ENCODE measurements around the gene ZNF451.

ZNF451 gene

DNA sequence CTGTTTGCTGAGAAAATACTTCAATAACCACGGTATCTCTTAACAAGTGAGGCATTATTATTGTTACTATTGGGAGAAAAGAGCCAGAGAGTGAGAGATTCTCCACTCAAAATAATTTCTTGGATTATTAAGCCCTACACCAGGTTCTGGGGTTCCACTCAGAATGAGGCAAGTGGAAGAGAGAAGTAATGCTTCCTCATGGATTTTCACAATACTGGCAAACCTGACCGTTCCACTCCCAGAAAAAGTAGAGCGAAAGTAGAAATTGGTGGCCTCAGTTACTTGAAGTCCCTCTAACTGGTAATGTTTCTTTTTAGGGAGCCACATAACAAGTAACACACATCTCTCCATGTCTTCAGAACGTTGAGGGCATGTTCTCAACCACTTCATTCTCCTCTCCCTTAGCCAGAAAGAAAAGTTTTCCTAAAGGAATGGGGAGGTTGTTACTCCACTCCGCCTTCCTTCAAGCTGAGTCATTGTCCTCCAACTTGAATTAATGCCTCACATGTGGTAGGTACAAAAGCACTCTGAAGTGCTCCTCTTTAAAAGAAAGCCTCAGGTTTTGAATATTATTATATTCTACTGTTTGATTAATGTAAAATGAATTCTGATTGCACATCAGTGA is 84.0 kb downstream of the ZNF451 start:
- no peak for TF ChIP-seq ZFX (IDR thresholded peaks at IDR 0.05)
- TF ChIP-seq CTCF (conservative IDR thresholded peaks at IDR 0.05) = no peak
- no peak overlapping the region for H3K27ac ChIP-seq

DNA sequence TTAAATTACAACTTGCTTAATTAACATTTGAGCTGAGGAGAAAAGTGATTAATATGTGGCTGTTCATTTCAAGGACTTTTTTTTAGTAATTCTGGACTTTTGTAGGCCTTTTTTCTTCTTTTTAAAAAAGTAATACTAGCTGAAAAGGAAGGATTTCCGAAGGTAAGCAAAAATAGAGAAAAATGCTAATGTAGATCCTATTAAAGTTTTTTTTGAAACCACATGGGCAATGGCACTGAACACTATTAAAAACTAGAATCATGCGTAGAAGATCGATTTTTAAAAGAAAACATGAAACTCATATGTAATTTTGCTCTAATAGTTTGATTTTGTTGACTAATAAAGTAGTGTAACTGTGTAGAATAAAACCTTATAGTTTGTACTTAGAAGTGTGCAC is 84.5 kb downstream of the ZNF451 start:
- H3K27ac ChIP-seq = no peak overlapping the region
- TF ChIP-seq ZFX (IDR thresholded peaks at IDR 0.05) (no peak), CTCF (conservative IDR thresholded peaks at IDR 0.05) (no peak)

DNA sequence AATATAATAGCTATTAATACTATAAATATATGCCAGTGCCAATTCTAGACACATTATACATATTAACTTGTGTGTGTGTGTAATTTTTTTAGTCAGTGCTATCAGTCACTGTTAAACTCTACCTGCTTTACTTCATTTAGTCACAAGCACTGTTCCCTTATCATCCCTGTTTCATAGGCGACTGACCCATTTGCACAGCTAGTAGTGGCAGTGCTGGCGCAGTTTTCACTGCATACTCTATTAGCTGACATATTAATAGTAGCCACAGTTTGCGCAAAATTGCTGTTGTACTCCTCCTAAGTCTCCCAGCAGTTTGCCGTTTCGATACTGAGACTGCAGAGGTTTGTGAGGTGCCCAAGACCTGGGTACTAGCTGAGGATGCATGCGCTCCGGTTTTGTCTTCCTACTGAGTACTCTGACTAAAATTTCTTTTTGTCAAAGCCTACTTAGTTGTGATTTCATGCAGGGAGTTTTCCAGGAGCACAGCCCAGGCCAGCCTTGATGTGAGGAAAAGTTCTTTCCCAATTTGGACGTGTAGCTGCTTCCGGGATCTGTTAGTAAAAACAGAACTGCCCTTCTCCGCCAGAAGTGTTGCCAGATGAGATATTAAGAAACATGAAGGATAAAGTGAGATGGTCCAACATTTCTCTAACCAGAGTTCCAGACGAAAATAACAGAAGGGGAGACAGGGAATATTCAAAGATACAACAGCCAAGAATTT is 87.7 kb downstream of the ZNF451 start:
- TF ChIP-seq ZFX (IDR thresholded peaks at IDR 0.05) = no peak
- no peak for TF ChIP-seq CTCF (conservative IDR thresholded peaks at IDR 0.05)
- no peak overlapping the region for H3K27ac ChIP-seq

- TF ChIP-seq ZFX (IDR thresholded peaks at IDR 0.05) (no peak), CTCF (conservative IDR thresholded peaks at IDR 0.05) (no peak)
- H3K27ac ChIP-seq = no peak overlapping the region
Observed at GRCh38 chr6:57180596-57180995, 90.6 kb downstream of the ZNF451 start.

GRCh38 chr6:57182017-57182432 is 92.0 kb downstream of the ZNF451 start:
- TF ChIP-seq CTCF (conservative IDR thresholded peaks at IDR 0.05) (no peak), ZFX (IDR thresholded peaks at IDR 0.05) (no peak)
- H3K27ac ChIP-seq = no peak overlapping the region

- TF ChIP-seq ZFX (IDR thresholded peaks at IDR 0.05) (no peak), CTCF (conservative IDR thresholded peaks at IDR 0.05) (no peak)
- H3K27ac ChIP-seq = no peak overlapping the region
Observed at GRCh38 chr6:57183336-57183735, 93.3 kb downstream of the ZNF451 start.

- TF ChIP-seq CTCF (conservative IDR thresholded peaks at IDR 0.05) (peak; percentile 55), ZFX (IDR thresholded peaks at IDR 0.05) (no peak)
- H3K27ac ChIP-seq = no peak overlapping the region
Observed at GRCh38 chr6:57190140-57190539, 100.2 kb downstream of the ZNF451 start.
